Cardiac muscle cell (in vitro differentiated cells and primary cell): ENCODE results near the gene EEF1AKMT3. TPM values are rescaled to one million over a fixed set of nuclear protein-coding genes. Genes with fewer than 3 reads are reported as not detected.

ENCODE experiments used
- DNase-seq, 2 donors: peaks; one replicate each; pipeline versions ENCODE4 v3.0.0 to v3.0.0-alpha.2; 2010 to 2017; ENCODE audit warnings: low read depth in 1 of 2, low spot score in 1 of 2
- H3K27ac ChIP-seq: fragments of 200-600 bp; sonication (generic); 2 replicates; pipeline ENCODE4 v1.5.1; 2016
- H3K27me3 ChIP-seq: fragments of 200-600 bp; sonication (generic); 2 replicates; pipeline ENCODE4 v1.6.0; 2016; ENCODE audit warnings: control low read depth
- H3K36me3 ChIP-seq: fragments of 200-600 bp; sonication (generic); 2 replicates; pipeline ENCODE4 v1.5.1; 2016; ENCODE audit warnings: control low read depth
- H3K4me1 ChIP-seq: fragments of 200-600 bp; sonication (generic); 2 replicates; pipeline ENCODE4 v1.8.1; 2017; ENCODE audit warnings: low read depth, mild to moderate bottlenecking, mixed run types
- H3K4me3 ChIP-seq: fragments of 200-600 bp; sonication (generic); 2 replicates; pipeline ENCODE4 v1.5.1; 2016; ENCODE audit warnings: mild to moderate bottlenecking
- H3K9me3 ChIP-seq: fragments of 200-600 bp; sonication (generic); 2 replicates; pipeline ENCODE4 v1.5.1; 2017; ENCODE audit warnings: low read depth, mild to moderate bottlenecking, control low read depth
- CTCF ChIP-seq: IDR thresholded peaks from 2 replicates; pipeline ENCODE4 v1.5.1; 2012; ENCODE audit warnings: low read depth, mild to moderate bottlenecking, low read length
- polyA plus RNA-seq: library from polyadenylated mRNA; unstranded; fragments of >200 nt; fragmentation: Nextera tagmentation; extraction: Ambion mirVana; gene quantifications from 2 replicates; pipeline ENCODE4 v1.2.1, GENCODE V29; 2016
- total RNA-seq: library from RNA; depleted of rRNA; stranded (reverse); fragments of >200 nt; gene quantifications from 2 replicates; pipeline ENCODE4 v1.2.3, GENCODE V29; 2016

Gene EEF1AKMT3
- total and polyA plus RNA-seq, 2 experiments from 2014 or later = 3.9 to 4.8 TPM

- no peak for DNase-seq
- peaks cover 4% of the 10 kb centered on the region for H3K4me1 ChIP-seq
- H3K36me3 ChIP-seq = no peaks in the 10 kb centered on the region
- H3K27ac ChIP-seq = no peak overlapping the region
- H3K9me3 ChIP-seq = no peaks in the 10 kb centered on the region
- TF ChIP-seq CTCF = no peak
- no peak overlapping the region for H3K4me3 ChIP-seq
- H3K27me3 ChIP-seq = peaks cover 99% of the 10 kb centered on the region
These were observed 43.0 kb upstream of the EEF1AKMT3 start for GRCh38 chr12:57729321-57729844.

- Histone ChIP-seq H3K9me3 (no peaks in the 10 kb centered on the region), H3K4me3 (no peak overlapping the region), H3K4me1 (peaks cover 4% of the 10 kb centered on the region), H3K27ac (no peak overlapping the region), H3K27me3 (peaks cover 99% of the 10 kb centered on the region), H3K36me3 (no peaks in the 10 kb centered on the region)
- no peak for TF ChIP-seq CTCF
- no peak for DNase-seq
These were observed 41.9 kb upstream of the EEF1AKMT3 start for GRCh38 chr12:57730336-57731067.

GRCh38 chr12:57731411-57732080 is 40.9 kb upstream of the EEF1AKMT3 start:
- no peak overlapping the region for H3K4me3 ChIP-seq
- DNase-seq = no peak
- peaks cover 99% of the 10 kb centered on the region for H3K27me3 ChIP-seq
- H3K9me3 ChIP-seq = no peaks in the 10 kb centered on the region
- H3K36me3 ChIP-seq = no peaks in the 10 kb centered on the region
- H3K4me1 ChIP-seq = no peaks in the 10 kb centered on the region
- no peak for TF ChIP-seq CTCF
- no peak overlapping the region for H3K27ac ChIP-seq

GRCh38 chr12:57732270-57732669 is 40.1 kb upstream of the EEF1AKMT3 start:
- TF ChIP-seq CTCF = no peak
- Histone ChIP-seq H3K36me3 (no peaks in the 10 kb centered on the region), H3K9me3 (no peaks in the 10 kb centered on the region), H3K4me1 (no peaks in the 10 kb centered on the region), H3K27me3 (peaks cover 99% of the 10 kb centered on the region), H3K4me3 (no peak overlapping the region), H3K27ac (no peak overlapping the region)
- no peak for DNase-seq

GRCh38 chr12:57732726-57733593 is 39.5 kb upstream of the EEF1AKMT3 start:
- H3K27me3 ChIP-seq = peaks cover 99% of the 10 kb centered on the region
- no peak for DNase-seq
- H3K27ac ChIP-seq = no peak overlapping the region
- no peaks in the 10 kb centered on the region for H3K36me3 ChIP-seq
- H3K4me1 ChIP-seq = peaks cover 5% of the 10 kb centered on the region
- no peaks in the 10 kb centered on the region for H3K9me3 ChIP-seq
- TF ChIP-seq CTCF = no peak
- no peak overlapping the region for H3K4me3 ChIP-seq
